Right ventricle myocardium superior (tissue), 1 donor: ENCODE results near the gene QTRT2. TPM values are rescaled to one million over a fixed set of nuclear protein-coding genes. Genes with fewer than 3 reads are reported as not detected.

ENCODE experiments used
- ATAC-seq: fragments of 200-7000 bp; cut with Tn5 transposase; one replicate; pipeline ENCODE4 v1.9.1; 2020; ENCODE audit warnings: mild to moderate bottlenecking; ENCODE audit not compliant: poor library complexity
- DNase-seq: peaks from one replicate; pipeline ENCODE4 v3.0.0-alpha.2; 2020
- intact Hi-C: fragments of 100-400 bp; cut with DNase I; formaldehyde crosslinking; loops from one replicate; pipeline ENCODE4 v1.11.2; 2022
- total RNA-seq: library from RNA; stranded (reverse); fragmentation: NEBNext Ultra II Directional; extraction: Animal tissue kit (Norgen Biotek cat#: 25700); gene quantifications from one replicate; pipeline ENCODE4 v1.2.1, GENCODE V29; 2021
- donor health status: DM: no; HTN: yes; CAD: no; lungs with severe emphysema.

QTRT2 gene
- total RNA-seq, 1 donor from 2014 or later, result 4.9 TPM

DNA sequence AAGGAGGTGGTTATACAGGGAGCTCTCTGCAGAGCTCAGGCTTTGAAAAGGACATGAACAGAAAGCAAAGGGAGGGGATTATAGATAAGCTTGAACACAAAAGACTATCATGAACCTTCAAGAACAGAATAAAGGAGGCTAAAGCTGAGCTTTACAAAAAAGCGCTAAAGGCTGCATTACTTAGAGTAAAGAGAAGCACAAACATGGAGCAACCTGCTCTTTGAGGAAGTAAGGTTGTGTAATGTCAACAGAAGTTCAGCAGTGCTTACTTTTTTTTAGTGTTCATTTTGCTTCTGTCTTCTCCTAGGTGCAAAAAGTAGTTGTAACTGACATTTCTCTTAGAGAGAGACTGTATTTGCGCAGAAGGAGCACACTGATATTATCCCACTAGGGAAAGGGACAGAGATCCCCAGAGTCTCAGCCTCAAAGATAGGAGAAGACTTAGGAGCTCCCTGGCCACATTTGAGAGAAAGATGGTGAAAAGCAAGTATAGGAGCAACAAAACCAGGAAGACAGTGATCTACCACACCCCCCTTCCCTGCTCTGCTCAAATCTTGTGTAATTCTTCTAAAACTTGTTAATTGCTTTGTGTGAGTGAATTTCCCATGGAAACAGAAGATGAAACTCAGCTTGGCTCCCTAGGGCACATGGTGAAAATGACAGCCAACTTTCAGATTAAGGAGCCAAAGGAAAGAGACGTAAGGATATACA lies 54.7 kb downstream of the QTRT2 start:
- DNase-seq (no peak), ATAC-seq (no peak)
- intact Hi-C loops, result no loop called here

DNA sequence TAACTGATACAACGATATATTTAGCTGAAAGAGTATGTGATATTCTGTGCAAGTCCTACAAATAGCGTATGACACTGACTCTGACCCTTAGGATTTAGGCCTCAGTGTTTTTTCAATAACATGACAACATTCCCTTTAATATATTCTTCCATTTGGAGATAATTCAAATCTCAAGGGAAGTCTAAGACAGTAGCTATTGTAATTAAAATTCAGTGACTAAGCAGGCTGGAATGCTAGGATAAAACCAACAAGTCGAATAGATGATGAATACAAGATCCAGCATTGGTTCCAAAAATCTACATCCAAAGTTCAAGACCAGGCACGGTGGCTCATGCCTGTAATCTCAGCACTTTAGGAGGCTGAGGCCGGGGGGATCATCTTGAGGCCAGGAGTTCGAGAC lies 56.2 kb downstream of the QTRT2 start:
- intact Hi-C loops, result no loop called here
- no peak for ATAC-seq

DNA sequence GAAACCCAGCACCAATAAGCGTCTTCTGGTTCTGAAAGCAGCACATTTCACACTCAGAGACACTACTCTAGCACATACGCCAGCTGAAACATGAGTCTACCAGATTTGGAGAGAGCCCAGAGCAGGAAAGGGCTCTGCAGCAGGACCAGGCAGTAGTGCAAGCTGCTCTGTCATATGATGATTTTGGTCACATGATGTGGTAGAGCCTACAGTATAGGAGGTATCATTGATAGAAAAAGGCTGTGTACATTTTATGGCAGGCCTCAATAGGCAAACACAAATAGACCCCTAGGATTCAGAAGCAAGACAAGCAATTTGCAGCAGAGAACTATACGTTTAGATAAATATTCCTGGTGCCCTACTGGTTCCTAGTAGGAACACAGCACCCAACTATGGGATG lies 58.2 kb downstream of the QTRT2 start:
- intact Hi-C loops, result no loop called here
- DNase-seq (no peak), ATAC-seq (no peak)

More for the DNA sequence above, 56.2 kb downstream of the QTRT2 start:
- DNase-seq, result no peak

- ATAC-seq (no peak), DNase-seq (no peak)
- intact Hi-C loops, result no loop called here
Observed at GRCh38 chr3:114115143-114115542, 58.6 kb downstream of the QTRT2 start.

- no peak for ATAC-seq
- intact Hi-C loops, result no loop called here
- no peak for DNase-seq
Observed at GRCh38 chr3:114119776-114120175, 63.2 kb downstream of the QTRT2 start.

- DNase-seq (no peak), ATAC-seq (no peak)
- intact Hi-C loops, result no loop called here
Observed at GRCh38 chr3:114120211-114120610, 63.7 kb downstream of the QTRT2 start.

DNA sequence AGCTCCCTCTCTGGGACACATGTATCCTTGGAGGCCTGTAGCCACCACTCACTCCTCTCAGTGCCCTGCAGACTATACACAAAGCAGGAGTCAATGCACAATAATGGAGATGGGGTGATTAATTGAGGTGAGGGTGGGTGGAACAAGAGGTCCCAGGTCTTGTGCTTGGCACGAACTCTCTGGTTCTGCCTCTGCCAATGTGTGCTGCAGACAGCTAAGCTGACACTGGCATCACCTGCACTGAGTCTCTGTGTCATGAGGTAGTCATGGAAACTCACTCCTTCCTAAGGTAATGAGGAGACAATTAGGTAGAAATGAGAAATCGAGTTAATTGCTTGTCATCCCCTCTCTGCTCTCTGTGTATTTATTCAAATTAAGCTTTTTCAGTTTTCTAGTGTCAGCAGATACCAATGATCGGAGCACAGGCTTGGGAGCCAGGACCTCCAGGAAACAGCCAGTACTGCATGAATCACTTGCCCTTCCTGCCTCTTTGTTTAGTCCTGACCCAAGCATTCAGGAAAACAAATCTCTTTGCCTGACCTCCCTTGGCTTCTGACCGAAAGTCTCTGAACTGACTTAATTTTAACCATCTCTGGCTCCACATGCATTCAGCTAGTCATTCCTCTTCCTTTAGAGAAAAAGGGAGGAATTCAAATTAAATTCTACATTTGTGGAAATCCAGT lies 65.6 kb downstream of the QTRT2 start:
- peak; percentile 29 for ATAC-seq
- DNase-seq, result no peak
- intact Hi-C loops, result no loop called here

DNA sequence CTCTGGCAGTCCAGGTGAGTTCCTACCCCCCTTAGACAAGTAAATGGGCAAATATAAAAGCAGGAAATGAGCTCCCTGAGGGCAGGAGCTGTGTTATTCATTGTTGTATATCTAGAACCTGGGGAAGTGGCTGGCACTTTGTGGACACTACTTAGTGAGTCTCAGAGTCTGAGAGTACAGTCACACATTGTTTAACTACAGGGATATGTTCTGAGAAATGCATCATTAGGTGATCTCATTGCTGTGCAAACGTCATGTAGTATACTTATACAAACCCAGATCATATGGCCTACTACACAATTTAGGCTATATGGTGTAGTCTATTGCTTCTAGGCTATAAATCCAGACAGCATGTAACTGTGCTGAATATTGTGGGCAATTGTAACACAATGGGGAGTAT lies 69.9 kb downstream of the QTRT2 start:
- no peak for ATAC-seq
- DNase-seq, result no peak
- intact Hi-C loops, result no loop called here

GRCh38 chr3:114127517-114127916 lies 71.0 kb downstream of the QTRT2 start:
- intact Hi-C loops, result no loop called here
- no peak for ATAC-seq
- no peak for DNase-seq

DNA sequence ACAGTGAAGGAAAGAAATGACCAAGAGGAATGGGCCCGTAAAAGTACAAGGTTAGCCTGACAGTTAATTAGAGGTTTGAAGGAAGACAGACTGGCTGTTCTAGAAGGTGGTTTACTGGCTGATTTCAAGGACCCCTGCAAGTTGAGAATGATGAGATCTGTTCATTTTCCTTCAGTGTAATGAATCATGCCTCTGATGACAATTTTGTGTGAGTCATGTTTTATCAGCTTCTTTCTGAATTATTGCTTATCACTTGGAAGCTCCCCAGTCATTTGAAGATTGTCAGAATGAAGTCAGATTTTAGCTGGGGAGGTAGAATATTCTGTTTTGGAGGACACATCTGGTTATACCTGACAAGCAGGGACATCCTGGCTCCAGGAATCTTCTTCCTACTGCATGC lies 71.7 kb downstream of the QTRT2 start:
- no peak for DNase-seq
- intact Hi-C loops, result no loop called here
- no peak for ATAC-seq

DNA sequence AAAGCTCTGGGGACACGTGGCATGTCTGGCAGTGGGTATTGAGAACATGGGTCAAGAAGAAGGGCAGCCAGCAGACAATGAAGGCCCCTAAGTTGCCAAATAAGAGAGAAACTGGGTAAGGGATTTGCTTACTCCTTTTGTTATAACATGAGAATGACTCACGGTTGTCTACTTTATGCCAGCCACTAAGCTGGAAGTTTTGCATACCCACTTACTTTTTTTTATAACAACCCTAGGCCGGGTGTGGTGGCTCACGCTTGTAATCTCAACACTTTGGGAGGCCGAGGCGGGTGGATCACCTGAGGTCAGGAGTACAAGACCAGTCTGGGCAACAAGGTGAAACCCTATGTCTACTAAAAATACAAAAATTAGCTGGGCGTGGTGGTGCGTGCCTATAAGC lies 72.3 kb downstream of the QTRT2 start:
- no peak for ATAC-seq

DNA sequence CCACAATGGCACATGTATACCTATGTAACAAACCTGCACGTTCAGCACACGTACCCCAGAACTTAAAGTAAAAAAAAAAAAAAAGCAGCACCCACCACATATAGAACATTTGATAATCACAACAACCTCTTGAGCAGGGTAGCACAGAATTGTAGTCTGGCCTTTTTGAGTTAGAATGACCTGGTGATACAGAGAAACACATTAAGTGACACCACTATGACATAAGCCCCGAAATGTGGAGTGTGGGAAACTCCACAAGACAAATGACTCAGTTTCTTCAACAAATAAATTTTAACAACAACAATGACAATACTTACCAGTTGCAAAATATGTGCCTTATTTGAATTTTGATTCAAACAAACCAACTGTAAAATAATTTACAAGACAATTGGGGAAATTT lies 76.0 kb downstream of the QTRT2 start:
- DNase-seq (no peak), ATAC-seq (no peak)
- intact Hi-C loops, result no loop called here

More for the DNA sequence above, 72.3 kb downstream of the QTRT2 start:
- intact Hi-C loops, result no loop called here
- DNase-seq, result no peak

- intact Hi-C loops, result no loop called here
- no peak for DNase-seq
Observed at GRCh38 chr3:114133947-114134346, 77.4 kb downstream of the QTRT2 start.

More at GRCh38 chr3:114133947-114134346, 77.4 kb downstream of the QTRT2 start:
- no peak for ATAC-seq

Other genes with a start within 250 kb of the QTRT2 start
- 1.1 TPM for gene GRAMD1C, start 217.9 kb upstream of the QTRT2 start, total RNA-seq
- gene ZDHHC23, start 108.7 kb upstream of the QTRT2 start, total RNA-seq, result 3.0 TPM
- 1.1 TPM for gene CCDC191, start 211 bp upstream of the QTRT2 start, total RNA-seq
- not detected for gene DRD3, start 122.3 kb downstream of the QTRT2 start, total RNA-seq
- not detected for gene ZNF80, start 180.8 kb downstream of the QTRT2 start, total RNA-seq
- gene TIGIT, start 237.3 kb downstream of the QTRT2 start, total RNA-seq, result not detected